Activated CD4-positive, alpha-beta T cell treated with anti-CD3 and anti-CD28 coated beads, Interleukin-2, Interleukin-4, amounts not matched to agents 100 ng/mL and 50 ng/mL, durations not matched to agents 16 hours and 8 hours (primary cell): ENCODE measurements around the gene FOXC1.

Experiments
- DNase-seq: peaks from one replicate; pipeline ENCODE4 v3.0.0-alpha.2; 2020; ENCODE audit warnings: low spot score

FOXC1 gene

DNA sequence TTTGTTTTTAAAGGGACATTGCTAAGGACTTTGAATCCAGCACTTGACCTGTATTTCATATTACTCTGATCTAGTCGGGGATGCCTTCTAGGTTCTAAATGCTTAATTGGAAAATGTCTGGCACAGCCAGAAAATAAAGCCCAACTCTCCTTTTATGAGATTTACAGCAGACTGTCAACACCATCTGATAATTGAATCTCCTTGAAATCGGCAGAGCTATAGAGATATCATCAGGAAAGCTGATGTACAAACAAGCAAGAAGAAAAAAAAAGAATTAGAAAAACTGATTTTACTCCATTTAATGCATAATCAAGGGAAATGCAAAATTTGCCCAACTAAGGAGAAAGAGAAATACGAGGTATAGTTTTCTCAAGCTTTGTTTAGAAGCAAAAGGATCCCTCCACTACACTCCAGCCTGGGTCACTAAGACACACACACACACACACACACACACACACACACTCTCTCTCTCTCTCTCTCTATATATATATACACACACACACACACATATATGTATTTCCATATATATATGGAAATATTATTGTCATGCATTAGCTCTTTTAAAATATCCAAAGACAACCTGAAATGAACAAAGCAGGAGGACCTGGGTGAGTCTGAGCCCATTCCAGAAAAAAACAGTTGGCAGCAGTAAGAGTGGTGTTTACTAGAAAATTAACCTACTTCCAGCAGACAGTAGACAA, 9.5 kb upstream of the FOXC1 start:
- DNase-seq, result no peak

- DNase-seq, result no peak
These were observed 9.0 kb upstream of the FOXC1 start for GRCh38 chr6:1600764-1601157.

GRCh38 chr6:1601158-1602048, 8.3 kb upstream of the FOXC1 start:
- DNase-seq, result no peak

- no peak for DNase-seq
These were observed 7.5 kb upstream of the FOXC1 start for GRCh38 chr6:1602049-1602713.

DNA sequence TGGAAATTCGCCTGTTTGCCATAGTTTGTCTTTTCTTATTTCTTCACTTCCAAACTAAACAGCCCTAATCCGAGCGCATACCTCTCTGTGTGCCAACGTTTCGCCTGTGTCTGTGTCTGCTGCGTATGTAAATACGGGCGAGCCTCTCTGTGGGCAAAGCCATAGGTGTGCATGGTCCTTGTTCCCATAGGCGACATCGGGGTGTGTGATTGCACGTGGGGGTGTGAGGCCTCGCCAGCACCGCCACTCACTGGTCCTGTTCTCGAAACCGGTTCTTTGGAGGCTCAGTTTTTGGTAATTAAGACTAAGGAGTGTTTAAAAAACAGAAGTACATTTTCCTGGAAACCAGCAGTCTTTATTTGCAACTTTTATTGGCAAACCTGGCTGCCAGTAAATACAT, 6.0 kb upstream of the FOXC1 start:
- DNase-seq, result no peak

GRCh38 chr6:1604158-1605003, 5.3 kb upstream of the FOXC1 start:
- peak; percentile 49 for DNase-seq

DNA sequence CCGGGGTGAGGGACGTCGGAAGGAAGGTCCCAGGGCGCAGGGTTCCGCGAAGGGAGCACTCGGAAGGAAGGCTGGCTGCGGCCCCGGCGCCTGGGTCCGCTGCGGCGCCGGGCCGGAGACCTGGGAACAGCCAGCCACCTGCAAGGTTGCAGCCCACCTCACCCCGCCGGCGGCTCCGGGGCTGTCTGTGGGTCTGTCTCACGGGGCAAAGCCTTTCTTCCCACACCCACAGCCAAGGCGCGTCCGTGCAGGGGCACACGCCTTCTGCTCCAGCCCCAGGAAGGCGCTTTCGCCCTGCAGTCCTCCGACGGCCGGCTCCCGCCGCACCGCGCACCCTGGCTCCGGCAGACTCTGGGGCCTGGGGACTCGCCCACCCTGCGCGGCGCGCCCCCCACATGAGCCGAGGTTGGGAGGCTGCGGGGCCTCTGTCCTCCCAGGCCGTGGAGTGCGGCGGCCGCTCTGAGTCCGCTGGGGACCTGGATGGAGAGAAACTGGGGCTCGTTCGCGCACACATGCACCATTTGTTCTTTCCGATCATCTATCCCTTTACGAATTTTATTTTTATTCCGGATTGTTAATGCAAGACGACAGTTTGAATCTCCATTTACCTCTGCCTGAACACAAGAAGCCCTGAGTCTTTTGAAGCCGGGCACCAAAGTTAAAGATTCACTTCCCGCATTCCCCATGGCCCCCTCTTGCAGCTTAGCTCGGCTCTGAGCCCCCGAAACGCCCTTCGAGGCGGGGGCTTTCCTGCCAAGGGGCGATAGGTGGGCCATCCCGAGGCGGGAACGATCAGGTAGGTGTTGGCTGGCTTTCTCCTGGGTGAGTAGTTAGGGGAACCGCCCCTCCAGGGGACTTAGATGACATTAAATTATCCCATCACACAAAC, 4.5 kb upstream of the FOXC1 start:
- no peak for DNase-seq

DNA sequence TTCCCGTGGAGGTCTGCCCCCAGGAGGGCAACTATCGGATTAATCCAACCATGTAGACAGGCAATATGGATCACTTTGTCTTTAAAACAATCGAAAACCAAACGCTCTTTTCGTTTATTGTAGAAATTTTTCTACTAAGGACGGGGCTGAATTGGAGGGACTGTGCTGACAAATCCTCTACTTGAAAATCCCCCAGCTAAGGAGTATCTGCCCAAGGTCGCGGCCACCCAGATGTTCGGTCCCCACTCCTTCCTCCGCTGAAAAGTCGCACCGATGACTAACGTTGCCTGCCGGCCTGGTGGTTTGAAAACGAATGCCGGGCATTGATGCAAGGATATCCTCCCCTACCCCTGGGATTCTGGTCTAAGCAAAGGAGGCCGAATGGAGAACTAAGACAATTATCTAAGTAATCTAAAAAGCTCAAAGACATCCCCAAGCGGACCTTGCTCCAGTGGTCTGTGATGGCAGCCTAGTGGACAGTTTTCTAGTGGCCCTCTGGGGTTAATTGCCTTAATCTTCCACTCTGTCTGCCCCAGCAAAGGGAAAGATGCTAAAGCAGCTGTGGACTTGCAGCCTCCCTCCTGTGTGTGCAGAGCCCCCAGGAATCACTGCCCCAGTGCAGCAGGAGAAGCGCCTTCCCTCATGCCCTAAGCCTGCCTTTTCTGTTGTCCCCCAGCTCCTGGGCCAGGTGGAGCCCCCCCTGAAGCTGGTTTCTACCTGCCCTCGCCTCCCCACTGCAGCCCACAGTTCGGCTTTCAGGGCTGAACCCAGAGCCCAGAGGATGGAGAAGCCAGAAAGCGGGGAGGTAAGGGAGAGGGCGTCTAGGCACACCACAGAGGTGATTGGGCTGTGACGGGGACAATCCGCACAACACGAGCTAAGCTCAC, 3.6 kb upstream of the FOXC1 start:
- no peak for DNase-seq

GRCh38 chr6:1606780-1607515, 2.8 kb upstream of the FOXC1 start:
- DNase-seq, result no peak

DNA sequence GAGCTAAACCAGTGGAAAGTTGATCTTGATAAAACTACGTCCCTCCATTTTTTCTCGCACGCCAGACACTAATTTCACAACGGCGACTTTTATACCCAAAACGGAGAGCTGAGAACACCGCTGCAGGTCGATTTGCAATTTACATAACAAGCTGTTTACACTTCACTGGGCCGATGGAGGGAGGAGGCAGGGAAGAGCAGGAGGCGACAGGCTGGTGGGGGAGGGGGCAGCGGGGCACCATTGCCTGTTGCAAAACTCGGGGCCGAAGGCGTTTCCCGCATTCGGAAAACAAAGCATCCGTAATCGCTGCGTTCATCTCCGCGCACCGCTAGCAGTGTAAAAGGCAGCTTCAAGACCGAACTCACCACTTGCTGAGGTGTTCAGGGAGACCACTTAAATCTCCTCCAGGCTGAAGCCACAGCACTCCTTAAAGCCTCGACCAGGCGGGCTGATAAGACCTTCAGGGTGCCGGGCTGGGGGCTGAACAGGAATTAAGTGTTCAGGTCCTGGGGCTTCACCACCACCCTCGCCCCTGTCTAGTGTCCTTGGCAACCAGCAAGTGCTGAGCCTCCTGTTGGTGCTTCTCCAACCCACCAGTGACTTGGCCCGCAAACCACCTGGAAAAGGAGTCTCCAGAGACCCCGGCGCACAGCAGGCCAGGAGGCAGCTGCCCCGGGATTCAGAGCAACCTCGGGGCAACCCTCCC, 2.0 kb upstream of the FOXC1 start:
- DNase-seq, result no peak

DNA sequence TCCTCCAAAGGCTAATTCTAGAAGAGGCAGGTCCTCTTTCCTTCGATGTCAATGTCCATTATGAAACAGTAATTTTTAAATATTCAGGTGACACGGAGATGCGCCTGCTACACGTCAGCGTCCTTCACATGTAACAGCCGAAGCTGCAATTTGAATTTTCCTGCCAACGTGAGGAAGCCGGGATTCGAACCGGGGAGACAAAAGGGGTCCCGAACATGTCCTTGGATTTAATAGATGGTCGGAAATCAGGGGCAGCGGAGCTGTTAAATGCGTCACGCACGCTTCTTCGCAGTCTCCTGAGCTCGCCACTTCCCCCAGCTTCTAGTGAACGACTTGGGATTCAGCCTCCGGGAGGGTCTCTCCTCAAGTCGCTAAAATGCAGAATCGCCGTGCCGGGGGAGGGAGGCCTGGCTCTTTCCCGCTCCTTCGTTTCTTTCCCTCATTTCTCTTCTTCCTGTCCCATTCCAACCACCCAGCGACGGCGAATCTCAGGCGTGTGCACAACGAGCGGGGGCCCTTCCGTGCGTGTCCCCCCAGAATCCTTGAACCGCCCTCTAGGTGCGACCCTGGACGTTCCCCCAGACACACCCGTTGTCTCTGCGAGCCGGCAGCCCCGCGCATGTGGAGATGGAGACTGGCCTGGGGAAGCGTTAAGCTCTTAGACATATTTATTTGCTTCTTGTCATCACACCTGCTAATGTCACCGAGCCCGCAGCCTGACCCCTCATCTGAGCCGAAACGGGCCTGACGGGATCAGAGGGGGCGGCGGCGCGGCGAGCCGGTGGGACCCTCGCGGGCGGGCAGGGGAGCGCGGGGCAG, 1.3 kb upstream of the FOXC1 start:
- DNase-seq, result no peak

- DNase-seq, result no peak
These were observed 571 bp upstream of the FOXC1 start for GRCh38 chr6:1609041-1609647.

- no peak for DNase-seq
These were observed 994 bp downstream of the FOXC1 start for GRCh38 chr6:1610497-1611321.

GRCh38 chr6:1611322-1611571, 1.5 kb downstream of the FOXC1 start:
- no peak for DNase-seq

GRCh38 chr6:1611572-1612298, 2.0 kb downstream of the FOXC1 start:
- no peak for DNase-seq
